B cell (primary cell): ENCODE measurements around the gene SAP30L. TPM values are rescaled to one million over a fixed set of nuclear protein-coding genes. Genes with fewer than 3 reads are reported as not detected.
A peak's percentile ranks its signal among the peaks of the same experiment; 100 is the strongest.

ENCODE experiments used
- ATAC-seq: fragments of 200-7000 bp; cut with Tn5 transposase; one replicate; pipeline ENCODE4 v1.10.0; 2021; ENCODE audit warnings: low read depth, mild to moderate bottlenecking, moderate number of reproducible peaks, moderate library complexity
- CTCF ChIA-PET: fragments of 350-600 bp; sonication (Branson Sonifier 250); formaldehyde crosslinking; loops from one replicate; lab custom pipeline; 2021; ENCODE audit warnings: antibody characterized with exemption, inconsistent platforms; lab: Charles Lee
- POLR2A ChIA-PET: fragments of 350-600 bp; sonication (Branson Sonifier 250); formaldehyde crosslinking; loops from one replicate; lab custom pipeline; 2021; ENCODE audit warnings: antibody characterized with exemption; lab: Charles Lee
- DNase-seq: peaks from one replicate; pipeline ENCODE4 v3.0.0; 2013
- H2AFZ ChIP-seq: 2 replicates; pipeline ENCODE4 v1.6.1; 2012; ENCODE audit warnings: mild to moderate bottlenecking, low read depth, low read length; ENCODE audit not compliant: insufficient read depth, poor library complexity, severe bottlenecking
- H3K27ac ChIP-seq, 2 donors: 1 replicate in 1 of 2; 2 replicates in 1 of 2; pipeline ENCODE4 v1.5.1; 2012 to 2013; ENCODE audit warnings: low read length in 2 of 2, mild to moderate bottlenecking in 2 of 2, moderate library complexity in 1 of 2
- H3K27me3 ChIP-seq, 4 experiments: fragments of 200-600 bp in 1 of 4; sonication (generic) in 1 of 4; replicated peaks in 1 of 4; 1 replicate in 2 of 4; 2 replicates in 2 of 4; pipeline versions ENCODE4 v1.6.1 to v1.7.0; 2013 to 2016; ENCODE audit warnings: low read length in 3 of 4, mild to moderate bottlenecking in 2 of 4, mixed read lengths in 1 of 4, moderate library complexity in 1 of 4; ENCODE audit not compliant: insufficient read depth in 4 of 4, control insufficient read depth in 3 of 4; ENCODE audit errors: control extremely low read depth in 1 of 4
- H3K36me3 ChIP-seq, 2 experiments: replicated peaks in 1 of 2; 1 replicate in 1 of 2; 2 replicates in 1 of 2; pipeline versions ENCODE4 v1.6.1 to v1.7.1; 2013; ENCODE audit warnings: low read length in 1 of 2; ENCODE audit not compliant: insufficient read depth in 2 of 2, control insufficient read depth in 1 of 2; ENCODE audit errors: control extremely low read depth in 1 of 2, extremely low read depth in 1 of 2
- H3K4me1 ChIP-seq, 2 donors: fragments of 200-600 bp in 1 of 2; sonication (generic) in 1 of 2; 1 replicate in 1 of 2; 2 replicates in 1 of 2; pipeline versions ENCODE4 v1.5.1 to v1.6.1; 2013 to 2017; ENCODE audit warnings: low read length in 2 of 2; ENCODE audit not compliant: control insufficient read depth in 2 of 2, insufficient read depth in 2 of 2
- H3K4me2 ChIP-seq: replicated peaks from 2 replicates; pipeline ENCODE3; 2012; ENCODE audit warnings: mild to moderate bottlenecking, low read depth, low read length; ENCODE audit not compliant: poor library complexity, severe bottlenecking
- H3K4me3 ChIP-seq, 5 experiments: fragments of 200-600 bp in 1 of 5; sonication (generic) in 1 of 5; 1 replicate in 3 of 5; 2 replicates in 2 of 5; pipeline versions ENCODE4 v1.5.1 to v1.7.0; 2011 to 2016; ENCODE audit warnings: low read length in 4 of 5, mild to moderate bottlenecking in 4 of 5, low read depth in 2 of 5, control low read depth in 1 of 5, moderate library complexity in 1 of 5; ENCODE audit not compliant: insufficient read depth in 1 of 5; ENCODE audit errors: control extremely low read depth in 1 of 5, extremely low read depth in 1 of 5
- H3K79me2 ChIP-seq: fragments of 200-600 bp; sonication (generic); one replicate; pipeline ENCODE4 v1.6.0; 2016; ENCODE audit warnings: low read length; ENCODE audit not compliant: control insufficient read depth, insufficient read depth
- H3K9ac ChIP-seq: fragments of 200-600 bp; sonication (generic); 2 replicates; pipeline ENCODE4 v1.6.1; 2017; ENCODE audit warnings: mild to moderate bottlenecking, low read length, moderate library complexity
- H3K9me3 ChIP-seq, 3 donors: one replicate each; pipeline versions ENCODE4 v1.6.1 to v1.7.1; 2013; ENCODE audit warnings: low read length in 2 of 3; ENCODE audit not compliant: control insufficient read depth in 2 of 3, insufficient read depth in 1 of 3; ENCODE audit errors: control extremely low read depth in 1 of 3
- H4K20me1 ChIP-seq: 2 replicates; pipeline ENCODE4 v1.6.0; 2012; ENCODE audit warnings: mild to moderate bottlenecking, low read length; ENCODE audit not compliant: insufficient read depth, control insufficient read depth, poor library complexity, severe bottlenecking
- H3K27ac Mint-ChIP-seq: one replicate; pipeline ENCODE4 v1.8.0; 2021; ENCODE audit warnings: mixed read lengths
- H3K27me3 Mint-ChIP-seq: one replicate; pipeline ENCODE4 v1.8.0; 2021; ENCODE audit warnings: mixed read lengths
- H3K4me1 Mint-ChIP-seq: one replicate; pipeline ENCODE4 v1.8.0; 2021; ENCODE audit warnings: mixed read lengths
- H3K4me3 Mint-ChIP-seq: one replicate; pipeline ENCODE4 v1.8.0; 2021; ENCODE audit warnings: mixed read lengths
- H3K9me3 Mint-ChIP-seq: one replicate; pipeline ENCODE4 v1.8.0; 2022; ENCODE audit warnings: mixed read lengths; ENCODE audit not compliant: insufficient read depth
- CTCF ChIP-seq: fragments of 200-600 bp; IDR thresholded peaks from one replicate; pipeline ENCODE4 v1.8.0; 2022; ENCODE audit warnings: antibody characterized with exemption, mild to moderate bottlenecking
- EZH2 ChIP-seq: IDR thresholded peaks from 2 replicates; pipeline ENCODE4 v1.6.1; 2012; ENCODE audit warnings: borderline replicate concordance, low read depth, mild to moderate bottlenecking, moderate library complexity, low read length; ENCODE audit not compliant: insufficient read depth, poor library complexity, severe bottlenecking
- WGBS: methylation state at CpG from one replicate; pipeline ENCODE4 v1.1.5; 2013; ENCODE audit warnings: missing lambda C conversion rate; ENCODE audit not compliant: insufficient coverage; 5-methylcytosine and 5-hydroxymethylcytosine counted together
- intact Hi-C: fragments of 100-400 bp; cut with micrococcal nuclease; formaldehyde crosslinking; loops from one replicate; pipeline ENCODE4 v1.10.0; 2022
- polyA plus RNA-seq: library from polyadenylated mRNA; depleted of rRNA; stranded (reverse); fragments of >200 nt; gene quantifications from 2 replicates; pipeline ENCODE4 v1.2.3, GENCODE V29; 2012
- total RNA-seq, 2 donors: library from RNA; stranded (reverse); fragments of 120-200 nt in 1 of 2; gene quantifications; 1 replicate in 1 of 2; 2 replicates in 1 of 2; pipeline versions ENCODE4 v1.2.3 to v1.2.4, GENCODE V29; 2013 to 2022

SAP30L gene
- total and polyA plus RNA-seq, 2 donors (not counting 1 experiment from before 2014, with no cell fraction given): 34.8 to 41.5 TPM

- Histone ChIP-seq H3K4me3 (peak overlapping the region; percentile 27 to 99 (median 78)), H3K9me3 (no peaks in the 10 kb centered on the region), H3K36me3 (peaks cover 0 to 27% of the 10 kb centered on the region in 2 experiments), H3K27ac (peak overlapping the region in 1 of 2 donors; percentile 69), H3K4me1 (peaks cover 24 to 32% of the 10 kb centered on the region in 2 donors), H3K79me2 (peaks cover 74% of the 10 kb centered on the region), H3K4me2 (peak overlapping the region; percentile 91), H2AFZ (peak overlapping the region; percentile 100), H3K27me3 (no peaks in the 10 kb centered on the region), H3K9ac (peak overlapping the region; percentile 93), H4K20me1 (peaks cover 17% of the 10 kb centered on the region)
- Mint-ChIP-seq H3K27me3 (no peaks in the 10 kb centered on the region), H3K4me1 (peaks cover 53% of the 10 kb centered on the region), H3K9me3 (no peaks in the 10 kb centered on the region), H3K27ac (peak overlapping the region; percentile 77), H3K4me3 (peak overlapping the region; percentile 90)
- ChIA-PET POLR2A (no interaction called here), CTCF (no interaction called here)
- intact Hi-C loops: no loop called here
- ATAC-seq: no peak
- WGBS: under 1% methylated on average over 87 of the region's 87 CpGs
- peak; percentile 51 for DNase-seq
- TF ChIP-seq EZH2 (no peak), CTCF (no peak)
Measured at GRCh38 chr5:154446195-154447088, 645 bp downstream of the SAP30L start.
